Upper lobe of left lung (tissue), 6 donors: ENCODE data around the gene ZNF41. TPM values are rescaled to one million over a fixed set of nuclear protein-coding genes. Genes with fewer than 3 reads are reported as not detected.
"Not testable (repeated sequence)": the region's sequence is repeated elsewhere in the genome, so short reads cannot be mapped to it uniquely, and the experiment has no call there.

ENCODE experiments used
- ATAC-seq, 2 donors: fragments of 200-7000 bp; cut with Tn5 transposase; one replicate each; pipeline ENCODE4 v1.9.1; 2022; ENCODE audit warnings: mild to moderate bottlenecking in 2 of 2, moderate library complexity in 2 of 2; ENCODE audit not compliant: low FRiP score in 2 of 2
- DNase-seq, 2 donors: peaks; one replicate each; pipeline ENCODE4 v3.0.0-alpha.2; 2019 to 2020
- H3K27ac ChIP-seq, 4 donors: fragments of 200-600 bp; sonication (generic); one replicate each; pipeline ENCODE4 v1.5.1; 2016 to 2019
- H3K27me3 ChIP-seq, 4 donors: fragments of 200-600 bp; sonication (generic); one replicate each; pipeline ENCODE4 v1.5.1; 2017 to 2019
- H3K36me3 ChIP-seq, 4 donors: fragments of 200-600 bp; sonication (generic); one replicate each; pipeline ENCODE4 v1.5.1; 2016 to 2019
- H3K4me1 ChIP-seq, 4 donors: fragments of 200-600 bp; sonication (generic); one replicate each; pipeline ENCODE4 v1.5.1; 2018 to 2019
- H3K4me3 ChIP-seq, 4 donors: fragments of 200-600 bp; sonication (generic); one replicate each; pipeline ENCODE4 v1.5.1; 2017 to 2019; ENCODE audit warnings: mild to moderate bottlenecking in 2 of 4, moderate library complexity in 1 of 4
- H3K9me3 ChIP-seq, 4 donors: fragments of 200-600 bp; sonication (generic); one replicate each; pipeline ENCODE4 v1.5.1; 2018 to 2019
- EP300 ChIP-seq, 4 donors: sonication (generic); formaldehyde crosslinking; IDR thresholded peaks; one replicate each; pipeline ENCODE4 v1.5.1; 2017; ENCODE audit warnings: antibody characterized with exemption in 4 of 4, control low read depth in 2 of 4
- POLR2A ChIP-seq, 4 donors: fragments of 450-650 bp; IDR thresholded peaks; one replicate each; pipeline ENCODE4 v1.5.1; 2016 to 2017; ENCODE audit warnings: antibody characterized with exemption in 4 of 4, mild to moderate bottlenecking in 2 of 4
- POLR2AphosphoS5 ChIP-seq, 2 donors: sonication (generic); formaldehyde crosslinking; IDR thresholded peaks; one replicate each; pipeline ENCODE4 v1.5.1; 2017; ENCODE audit warnings: antibody characterized with exemption in 2 of 2
- WGBS, 2 donors: methylation state at CpG; one replicate each; pipeline ENCODE4 v1.1.5; 2017 to 2018; 5-methylcytosine and 5-hydroxymethylcytosine counted together
- total RNA-seq, 6 donors: library from RNA; depleted of rRNA in 4 of 6; stranded (reverse); fragments of >200 nt in 4 of 6; gene quantifications; one replicate each; pipeline versions ENCODE4 v1.1.0 to v1.2.1, GENCODE V29; 2016 to 2021
- TF ChIP-seq, protein P1 (sequence below), 6 experiments: fragments of 450-650 bp in 4 of 6; fragments of 200-600 bp in 2 of 6; sonication (generic) in 2 of 6; IDR thresholded peaks; one replicate each; pipeline ENCODE4 v1.5.1; 2016 to 2019; ENCODE audit warnings: antibody characterized with exemption in 6 of 6
- donor health status: DM: no; HTN: no; CAD: no; lungs with moderate emphysema.
- donor health status: DM: no; HTN: yes; CAD: no; lungs with severe emphysema.

ZNF41 gene
- total RNA-seq, 6 donors from 2014 or later = 3.4 to 35.6 (median 10.2) TPM

DNA sequence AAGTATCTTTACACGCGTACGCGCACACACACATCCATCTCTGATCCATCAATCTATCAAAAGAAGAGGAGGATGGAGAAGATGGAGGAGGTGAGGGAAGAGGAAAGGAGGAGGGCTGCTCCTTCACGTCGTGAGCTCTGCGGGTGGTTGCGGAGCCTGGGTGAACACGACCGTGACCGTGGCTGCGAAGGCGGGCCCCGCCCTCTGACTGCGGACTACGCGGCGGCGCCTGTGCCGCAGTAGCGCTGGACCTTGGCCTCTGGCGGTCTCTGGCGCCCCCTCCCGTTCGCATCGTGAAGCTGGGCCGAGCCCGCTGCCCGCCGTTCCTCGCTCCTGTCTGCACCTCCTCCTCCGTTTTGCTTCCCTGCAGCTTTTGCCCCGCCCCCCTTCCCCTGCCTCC lies 40.3 kb upstream of the ZNF41 start:
- TF ChIP-seq, protein P1, sequence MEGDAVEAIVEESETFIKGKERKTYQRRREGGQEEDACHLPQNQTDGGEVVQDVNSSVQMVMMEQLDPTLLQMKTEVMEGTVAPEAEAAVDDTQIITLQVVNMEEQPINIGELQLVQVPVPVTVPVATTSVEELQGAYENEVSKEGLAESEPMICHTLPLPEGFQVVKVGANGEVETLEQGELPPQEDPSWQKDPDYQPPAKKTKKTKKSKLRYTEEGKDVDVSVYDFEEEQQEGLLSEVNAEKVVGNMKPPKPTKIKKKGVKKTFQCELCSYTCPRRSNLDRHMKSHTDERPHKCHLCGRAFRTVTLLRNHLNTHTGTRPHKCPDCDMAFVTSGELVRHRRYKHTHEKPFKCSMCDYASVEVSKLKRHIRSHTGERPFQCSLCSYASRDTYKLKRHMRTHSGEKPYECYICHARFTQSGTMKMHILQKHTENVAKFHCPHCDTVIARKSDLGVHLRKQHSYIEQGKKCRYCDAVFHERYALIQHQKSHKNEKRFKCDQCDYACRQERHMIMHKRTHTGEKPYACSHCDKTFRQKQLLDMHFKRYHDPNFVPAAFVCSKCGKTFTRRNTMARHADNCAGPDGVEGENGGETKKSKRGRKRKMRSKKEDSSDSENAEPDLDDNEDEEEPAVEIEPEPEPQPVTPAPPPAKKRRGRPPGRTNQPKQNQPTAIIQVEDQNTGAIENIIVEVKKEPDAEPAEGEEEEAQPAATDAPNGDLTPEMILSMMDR (IDR thresholded peaks at IDR 0.05) = peak; percentile 62 to 93 (median 88)
- TF ChIP-seq POLR2AphosphoS5 (IDR thresholded peaks at IDR 0.05) (peak in 1 of 2 donors; percentile 48), EP300 (IDR thresholded peaks at IDR 0.05) (peak in 1 of 4 donors; percentile 3), POLR2A (IDR thresholded peaks at IDR 0.05) (no peak)
- ATAC-seq (peak; percentile 92 to 100), DNase-seq (peak; percentile 85 to 96)
- Histone ChIP-seq H3K36me3 (no peaks in the 10 kb centered on the region), H3K9me3 (peaks cover 0 to 20% (median 2%) of the 10 kb centered on the region in 4 donors), H3K4me3 (peak overlapping the region; percentile 28 to 59 (median 50)), H3K27me3 (no peaks in the 10 kb centered on the region), H3K27ac (peak overlapping the region in 1 of 4 donors; percentile 30), H3K4me1 (peaks cover 0 to 6% (median 0%) of the 10 kb centered on the region in 4 donors)
- WGBS, 2 donors = 4 to 43% methylated on average over 8 to 32 of the region's 33 CpGs

DNA sequence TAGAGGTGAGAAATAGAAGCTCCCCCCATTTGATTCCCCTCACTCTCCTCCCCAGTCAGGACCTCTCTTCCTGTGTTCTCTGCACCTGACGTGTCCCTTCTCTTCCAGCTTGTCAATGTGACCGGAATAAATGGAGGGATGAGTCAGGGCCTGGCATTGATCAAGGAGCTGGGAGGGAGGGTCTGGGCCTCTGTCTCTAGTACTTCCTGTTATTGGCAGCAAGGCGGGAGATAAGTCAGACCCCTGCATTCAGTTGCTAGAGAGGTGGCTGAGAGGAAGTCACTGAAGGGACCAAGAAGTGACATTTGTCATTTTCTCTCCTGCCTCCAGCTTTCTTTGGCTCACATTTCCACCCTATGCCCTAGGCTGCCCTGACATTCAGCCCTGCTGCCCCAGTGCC lies 35.1 kb upstream of the ZNF41 start:
- Histone ChIP-seq H3K27me3 (no peaks in the 10 kb centered on the region), H3K9me3 (peaks cover 0 to 14% (median 2%) of the 10 kb centered on the region in 4 donors), H3K36me3 (no peaks in the 10 kb centered on the region), H3K4me3 (no peak overlapping the region), H3K27ac (no peak overlapping the region), H3K4me1 (no peaks in the 10 kb centered on the region)
- no peak for DNase-seq
- 54 to 75% methylated on average over 3 of the region's 3 CpGs for WGBS, 2 donors
- ATAC-seq = no peak
- TF ChIP-seq, protein P1 (IDR thresholded peaks at IDR 0.05) = no peak
- TF ChIP-seq POLR2AphosphoS5 (IDR thresholded peaks at IDR 0.05) = no peak
- no peak for TF ChIP-seq EP300 (IDR thresholded peaks at IDR 0.05)
- no peak for TF ChIP-seq POLR2A (IDR thresholded peaks at IDR 0.05)

DNA sequence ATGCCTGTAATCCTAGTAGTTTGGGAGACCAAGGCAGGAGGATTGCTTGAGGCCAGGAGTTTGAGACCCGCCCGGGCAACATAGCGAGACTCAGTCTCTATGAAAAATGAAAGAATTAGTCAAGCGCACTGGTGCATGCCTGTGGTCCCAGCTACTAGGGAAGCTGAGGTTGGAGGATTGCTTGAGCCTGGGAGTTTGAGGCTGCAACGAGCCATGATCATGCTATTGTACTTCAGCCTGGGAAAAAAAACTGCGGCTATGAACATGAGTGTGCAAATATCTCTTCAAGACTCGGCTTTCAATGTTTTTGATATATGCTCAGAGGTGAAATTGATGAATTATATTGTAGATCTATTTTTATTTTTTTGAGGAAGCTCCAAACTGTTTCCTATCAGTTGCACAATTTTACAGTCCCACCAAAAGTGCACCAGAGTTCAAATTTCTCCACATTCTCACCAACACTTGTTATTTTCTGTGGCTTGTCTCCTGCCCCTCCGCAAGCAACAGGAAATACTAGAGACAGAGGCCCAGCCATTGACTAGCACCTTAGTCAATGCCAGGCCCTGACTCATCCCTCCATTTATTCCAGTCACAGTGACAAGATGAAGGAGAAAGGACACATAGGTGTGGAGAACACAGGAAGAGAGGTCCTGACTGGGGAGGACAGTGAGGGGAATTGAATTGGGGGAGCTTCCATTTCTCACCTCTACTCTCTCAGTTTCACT lies 33.1 kb upstream of the ZNF41 start:
- Histone ChIP-seq H3K9me3 (peaks cover 0 to 4% (median 0%) of the 10 kb centered on the region in 4 donors), H3K4me1 (no peaks in the 10 kb centered on the region), H3K27me3 (no peaks in the 10 kb centered on the region), H3K4me3 (no peak overlapping the region), H3K27ac (no peak overlapping the region), H3K36me3 (no peaks in the 10 kb centered on the region)
- no peak for ATAC-seq
- DNase-seq = no peak
- TF ChIP-seq POLR2AphosphoS5 (IDR thresholded peaks at IDR 0.05) = no peak
- TF ChIP-seq EP300 (IDR thresholded peaks at IDR 0.05) = no peak
- TF ChIP-seq, protein P1 (IDR thresholded peaks at IDR 0.05) = no peak
- TF ChIP-seq POLR2A (IDR thresholded peaks at IDR 0.05) = no peak
- WGBS, 2 donors = 79 to 91% methylated on average over 8 of the region's 8 CpGs

DNA sequence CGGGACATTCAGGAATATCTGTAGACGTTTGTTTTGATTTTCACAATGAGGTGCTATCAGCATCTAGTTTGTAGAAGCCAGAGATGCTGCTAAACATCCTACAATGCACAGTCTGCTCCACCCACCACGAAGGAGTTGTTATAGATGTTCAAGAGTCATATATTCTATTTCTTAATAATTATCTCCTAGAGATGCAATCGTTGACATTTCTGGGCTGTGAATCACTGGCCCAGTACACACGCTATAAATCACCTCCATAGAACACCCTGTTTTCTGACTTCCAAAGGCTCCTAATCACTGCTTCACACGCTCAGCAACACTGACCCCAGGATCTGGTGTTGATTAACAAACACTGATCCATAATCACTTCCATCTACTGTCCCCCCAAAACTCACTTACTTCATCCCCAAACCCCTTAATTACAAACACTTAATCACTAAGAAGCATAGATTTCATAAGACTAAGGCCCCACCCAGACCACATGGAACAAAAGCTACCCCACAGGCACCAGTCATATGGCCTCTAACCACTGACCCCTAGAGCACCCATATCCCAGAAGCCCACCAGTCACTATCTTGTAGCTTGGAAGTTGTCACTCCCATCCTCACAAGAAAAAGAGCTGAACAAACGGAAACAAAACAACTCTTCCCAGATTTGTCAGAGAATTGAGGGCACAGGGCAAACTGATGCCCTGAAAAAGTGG lies 31.7 kb upstream of the ZNF41 start:
- no peak overlapping the region for H3K27ac ChIP-seq
- no peaks in the 10 kb centered on the region for H3K4me1 ChIP-seq
- ATAC-seq (no peak), DNase-seq (no peak)
- no peaks in the 10 kb centered on the region for H3K27me3 ChIP-seq
- no peak overlapping the region for H3K4me3 ChIP-seq
- no peaks in the 10 kb centered on the region for H3K36me3 ChIP-seq
- H3K9me3 ChIP-seq = no peaks in the 10 kb centered on the region
- TF ChIP-seq, protein P1 (IDR thresholded peaks at IDR 0.05) = no peak
- no peak for TF ChIP-seq POLR2AphosphoS5 (IDR thresholded peaks at IDR 0.05)
- no peak for TF ChIP-seq POLR2A (IDR thresholded peaks at IDR 0.05)
- TF ChIP-seq EP300 (IDR thresholded peaks at IDR 0.05) = no peak
- WGBS, 2 donors = 69 to 91% methylated on average over 7 of the region's 7 CpGs

DNA sequence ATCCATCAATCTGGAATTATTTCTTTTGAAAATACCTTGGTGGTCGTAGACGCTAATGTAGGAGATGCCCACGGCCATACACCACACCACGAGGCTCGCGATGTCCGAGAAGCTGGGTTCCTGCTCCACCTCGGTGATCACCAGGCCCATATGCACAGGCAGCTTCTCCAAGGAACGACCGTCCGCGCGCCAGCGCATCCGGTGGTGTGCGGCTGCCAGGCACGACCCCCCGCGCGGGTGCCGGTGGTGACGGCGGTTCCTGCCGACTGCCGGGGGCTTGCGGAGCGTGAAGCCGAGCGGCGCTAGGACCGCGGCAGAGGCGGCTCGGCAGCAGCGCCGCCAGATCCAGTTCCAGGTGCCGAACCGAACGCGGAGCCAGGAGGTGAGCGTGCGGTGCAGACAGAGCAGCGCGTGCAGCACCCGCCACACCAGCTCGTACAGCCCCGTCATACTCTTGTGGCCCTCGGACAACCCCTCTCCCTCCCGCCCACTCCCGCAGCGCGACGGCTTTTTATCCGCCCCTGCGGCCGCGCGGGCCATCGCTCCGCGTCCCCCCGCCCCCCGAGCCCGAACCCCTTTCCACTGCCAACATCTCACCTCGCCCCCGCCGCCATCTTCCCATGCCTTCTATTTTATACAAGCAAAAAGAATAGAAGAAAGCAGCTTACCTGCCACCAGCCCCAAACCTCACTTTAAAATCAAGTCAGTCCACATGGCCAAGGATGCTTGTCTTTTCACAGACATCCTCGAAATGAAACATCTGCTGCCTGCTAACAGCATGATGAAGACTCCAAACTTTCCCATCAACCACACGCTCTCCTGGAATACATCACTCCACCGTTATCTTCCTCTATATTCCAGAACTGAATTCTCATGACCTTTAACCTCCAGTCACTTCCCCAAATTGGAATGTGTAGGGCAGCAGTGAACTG lies 30.3 kb upstream of the ZNF41 start:
- not testable (repeated sequence) for H3K27me3 ChIP-seq, H3K9me3 ChIP-seq, H3K4me1 ChIP-seq, H3K36me3 ChIP-seq, H3K27ac ChIP-seq
- peak overlapping the region in 3 of 4 donors; percentile 30 to 44 (median 38) for H3K4me3 ChIP-seq
- WGBS, 2 donors = 23 to 46% methylated on average over 5 to 15 of the region's 70 CpGs
- ATAC-seq = peak; percentile 69 to 73
- peak in 1 of 2 donors; percentile 51 for DNase-seq

DNA sequence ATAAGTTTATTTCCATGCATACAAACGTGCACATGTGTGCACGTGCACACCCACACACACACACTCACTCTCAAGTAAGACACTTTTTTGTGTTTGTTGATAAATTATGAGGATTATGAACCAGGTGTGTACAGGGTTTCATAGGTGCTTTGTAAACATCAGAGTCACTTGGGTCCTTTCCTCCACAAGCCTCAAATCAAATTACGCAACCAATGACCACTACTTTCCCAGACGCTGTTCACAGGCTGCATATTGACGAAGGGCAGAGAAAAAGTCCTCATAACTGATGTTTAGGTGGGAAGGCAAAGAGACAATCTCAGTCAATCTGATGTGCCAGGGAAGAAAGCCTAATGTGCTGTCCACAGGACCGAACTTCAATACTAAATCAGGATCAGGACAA lies 29.4 kb upstream of the ZNF41 start:
- H3K27ac ChIP-seq, H3K27me3 ChIP-seq, H3K36me3 ChIP-seq, H3K4me3 ChIP-seq, ATAC-seq, H3K4me1 ChIP-seq, H3K9me3 ChIP-seq, DNase-seq: not testable (repeated sequence)
- 71 to 72% methylated on average over 4 of the region's 6 CpGs for WGBS, 2 donors
